Activated naive CD4-positive, alpha-beta T cell treated with anti-CD3 and anti-CD28 coated beads, Interleukin-2, amount 50 U/mL, for 16 hours (primary cell): Measurements from ENCODE around the gene NTRK3.
"Not testable (repeated sequence)": the region's sequence is repeated elsewhere in the genome, so short reads cannot be mapped to it uniquely, and the experiment has no call there.

ENCODE experiments used
- DNase-seq: peaks from one replicate; pipeline ENCODE4 v3.0.0-alpha.2; 2020

The NTRK3 gene

DNA sequence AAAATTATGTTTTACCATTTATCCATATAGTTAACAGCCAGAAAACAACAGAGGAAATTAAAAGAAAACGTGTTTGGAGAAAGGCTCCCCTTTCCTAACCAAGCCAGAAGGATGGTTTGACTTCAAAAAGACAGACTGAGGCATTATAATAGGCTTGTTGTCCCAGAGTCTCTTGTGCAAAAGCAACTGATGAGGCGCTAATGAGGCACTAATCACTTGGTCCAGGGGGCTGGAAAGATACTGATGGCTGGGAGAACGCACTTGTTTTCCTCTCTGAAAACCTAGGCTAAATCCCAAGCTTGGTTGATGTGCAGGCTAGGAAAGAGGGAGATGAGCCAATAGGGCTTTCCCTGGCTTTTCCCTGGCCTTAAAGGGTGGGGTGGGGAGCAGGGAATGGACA lies 389.6 kb downstream of the NTRK3 start:
- DNase-seq: no peak

DNA sequence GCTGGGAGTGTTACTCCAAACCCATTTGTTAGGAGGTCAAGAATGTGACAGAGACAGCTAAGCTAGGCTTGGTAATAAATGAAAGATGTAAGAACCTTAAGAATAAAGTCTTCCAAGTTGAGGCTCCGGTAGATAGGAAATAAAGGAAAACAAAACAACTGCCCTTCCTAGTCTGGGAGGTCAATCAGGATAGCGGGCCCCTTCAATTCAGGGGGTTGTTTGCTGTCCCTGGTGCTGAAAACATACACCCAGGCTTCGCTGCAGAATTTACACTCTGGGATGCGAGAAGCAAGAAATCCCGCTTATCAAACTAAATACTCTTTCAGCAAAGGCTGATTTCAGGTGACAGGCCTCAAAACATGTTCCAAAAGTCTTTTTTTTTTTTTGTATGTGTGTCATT lies 393.4 kb downstream of the NTRK3 start:
- DNase-seq: no peak

DNA sequence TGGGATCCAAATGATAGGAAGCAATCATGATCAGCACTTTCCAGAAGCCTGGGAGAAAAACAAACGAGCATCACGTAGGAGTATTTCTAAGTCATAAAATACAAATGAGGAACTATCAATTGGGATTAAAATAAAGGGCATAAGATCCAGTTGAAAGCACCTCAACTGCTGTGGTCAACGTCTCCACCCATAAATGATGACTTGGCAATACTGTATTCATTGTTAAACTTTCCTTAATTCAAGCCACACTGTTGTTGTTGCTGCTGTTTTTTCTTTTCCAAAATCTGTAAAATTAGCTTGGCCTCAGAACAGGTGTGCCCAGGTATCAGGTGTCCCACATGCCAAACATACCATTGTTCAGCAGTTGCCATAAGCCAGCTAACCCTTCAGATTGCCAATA lies 395.8 kb downstream of the NTRK3 start:
- DNase-seq: no peak

DNA sequence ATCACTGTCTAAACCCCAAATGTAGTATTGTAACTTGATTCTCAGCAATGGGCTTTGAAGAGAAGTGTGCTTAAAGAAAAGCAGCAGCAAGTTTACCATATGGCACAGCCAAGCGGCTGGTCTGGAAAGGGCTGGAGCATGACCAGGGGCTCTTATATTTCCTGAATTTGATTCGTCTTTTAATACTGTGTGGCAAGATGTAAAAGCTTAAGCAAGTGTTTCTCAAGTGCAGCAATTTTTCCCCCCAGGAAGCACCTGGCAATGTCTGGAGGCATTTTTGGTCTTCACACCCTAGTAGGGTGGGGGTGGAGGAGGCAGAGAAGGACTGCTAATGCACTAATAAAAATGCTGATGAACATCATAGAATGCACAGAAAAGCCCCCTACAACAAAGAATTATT lies 397.9 kb downstream of the NTRK3 start:
- DNase-seq: no peak

DNA sequence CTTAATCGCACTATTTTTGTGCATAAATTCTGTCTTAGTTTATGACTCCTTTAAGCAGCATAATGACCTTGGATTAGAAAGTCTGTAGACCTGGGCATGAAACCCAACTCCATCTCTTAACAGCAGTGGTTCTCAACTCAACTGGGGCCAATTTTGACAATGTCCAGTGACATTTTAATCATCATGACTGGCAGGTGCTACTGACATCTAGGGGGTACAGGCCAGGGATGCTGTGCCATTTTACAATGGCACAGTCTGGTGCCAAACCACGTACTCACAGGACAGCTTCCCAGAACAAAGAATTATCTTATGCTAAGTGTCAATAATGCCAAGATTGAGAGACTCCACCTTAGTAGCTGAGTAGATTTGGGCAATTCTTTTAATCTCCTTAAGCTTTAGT lies 405.0 kb downstream of the NTRK3 start:
- no peak for DNase-seq

DNA sequence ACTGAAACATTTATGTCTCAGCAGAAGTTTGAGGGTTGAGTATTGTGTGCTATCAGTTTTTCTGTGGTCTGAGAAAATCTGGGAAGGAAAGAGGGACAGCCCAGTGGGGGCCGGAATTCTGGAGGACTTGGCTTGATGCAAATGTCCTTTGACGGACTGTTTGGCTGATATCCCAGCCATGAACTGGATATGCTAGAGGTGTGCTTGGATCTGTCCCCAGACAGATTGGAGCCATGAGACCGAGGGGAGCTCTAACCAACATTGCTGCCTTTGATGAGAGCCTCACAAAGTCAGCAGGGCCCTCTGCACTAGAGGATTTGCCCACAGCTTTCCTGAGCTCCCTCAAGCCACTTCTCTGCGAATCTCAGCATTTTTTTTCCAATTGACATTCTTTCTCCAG lies 405.6 kb downstream of the NTRK3 start:
- no peak for DNase-seq

DNA sequence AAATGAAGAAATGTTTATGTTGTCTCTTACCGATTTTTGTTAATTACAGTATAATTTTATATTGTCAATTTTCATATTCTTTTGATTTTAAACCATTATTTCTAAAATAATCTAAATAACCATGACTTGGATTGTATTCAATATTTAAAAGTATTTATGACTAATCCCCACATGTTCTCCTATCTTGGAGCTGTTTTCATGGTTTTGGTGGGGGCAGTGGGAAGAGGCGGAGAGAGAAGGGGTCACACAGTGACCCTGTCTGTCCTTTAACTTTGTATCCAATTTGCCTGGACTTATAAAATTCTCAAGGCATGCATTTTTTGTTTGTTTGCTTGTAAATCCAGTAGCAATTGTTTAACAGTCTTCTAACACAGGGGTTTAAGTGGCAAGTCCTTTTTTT lies 407.4 kb downstream of the NTRK3 start:
- no peak for DNase-seq

DNA sequence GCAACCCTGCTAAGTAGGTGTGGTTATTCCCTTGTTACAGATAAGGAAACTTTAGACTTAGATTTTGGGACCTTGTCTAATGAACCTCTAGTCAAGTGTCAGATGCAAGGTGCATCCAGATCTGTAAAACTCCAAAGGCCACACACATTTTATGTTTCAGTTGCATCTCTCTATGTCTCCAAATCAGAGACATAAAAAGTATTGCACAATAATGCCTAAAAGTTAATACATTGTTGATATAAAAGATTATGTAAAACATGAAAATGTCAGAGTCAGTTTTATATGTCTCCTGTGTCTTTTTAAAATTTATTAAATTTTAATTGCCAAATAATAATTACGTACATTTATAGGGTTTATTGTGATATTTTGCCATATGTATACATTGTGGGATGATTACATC lies 408.5 kb downstream of the NTRK3 start:
- DNase-seq: no peak

DNA sequence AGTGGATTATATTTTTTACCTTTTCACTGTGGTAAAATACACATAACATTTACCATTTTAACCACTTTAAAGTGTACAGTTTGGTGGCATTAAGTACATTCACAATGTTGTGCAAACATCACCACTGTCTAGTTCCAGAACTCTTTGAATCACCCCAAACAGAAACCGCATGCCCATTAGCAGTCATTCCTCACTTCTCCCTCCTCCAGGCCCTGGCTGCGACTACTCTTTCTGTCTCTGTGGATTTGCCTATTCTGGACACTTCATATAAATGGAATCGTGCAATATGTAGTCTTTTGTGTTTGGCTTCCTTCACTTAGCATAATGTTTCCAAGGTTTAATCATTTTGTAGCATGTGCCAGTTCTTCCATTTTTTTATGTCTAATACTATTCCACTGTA lies 409.8 kb downstream of the NTRK3 start:
- no peak for DNase-seq

DNA sequence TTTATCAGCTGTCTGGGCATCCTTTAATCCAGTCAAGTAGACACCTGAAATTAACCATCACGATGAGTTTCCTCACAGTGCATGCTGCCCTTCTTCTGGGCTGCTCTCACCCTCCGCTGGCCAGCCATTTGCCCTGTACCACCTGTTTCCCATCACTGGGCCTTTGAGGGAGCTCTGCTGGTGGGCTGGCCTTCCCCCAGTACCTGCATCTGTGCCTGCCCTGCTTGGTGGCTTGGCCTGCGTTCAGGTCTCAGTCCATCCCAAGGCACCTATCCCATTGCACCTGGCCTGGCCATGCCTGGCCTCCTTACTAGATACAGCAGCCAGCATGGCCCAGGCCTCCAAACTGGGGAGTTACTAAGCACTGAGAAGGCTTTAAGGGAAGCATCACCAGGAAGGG lies 413.2 kb downstream of the NTRK3 start:
- no peak for DNase-seq

DNA sequence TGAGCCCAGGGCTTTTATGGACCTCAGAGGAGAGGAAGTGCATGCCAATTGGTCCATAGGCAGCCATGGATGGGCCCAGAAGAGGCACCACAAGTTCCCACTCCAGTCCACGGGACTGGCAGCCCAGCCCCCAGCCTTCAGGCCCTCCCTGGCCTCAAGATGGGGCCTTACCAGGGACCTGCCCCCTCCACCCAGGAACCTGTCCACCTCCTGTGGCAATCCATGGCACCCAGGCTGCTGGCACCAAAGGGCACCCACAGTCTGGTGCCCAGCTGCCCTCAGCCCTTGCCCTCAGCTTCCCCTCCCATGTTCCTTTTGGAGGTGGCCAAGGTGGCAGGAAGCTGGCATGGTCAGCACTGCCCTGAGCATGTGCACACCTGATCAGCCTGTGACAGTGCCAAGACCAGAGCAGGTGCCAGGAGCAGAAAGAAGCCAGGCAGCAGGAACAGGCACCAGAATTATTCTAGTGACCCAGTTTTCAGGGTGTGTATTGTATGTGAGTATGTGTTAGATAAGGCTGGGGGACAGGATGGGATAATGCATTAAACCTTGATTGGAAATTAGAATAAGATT lies 415.0 kb downstream of the NTRK3 start:
- no peak for DNase-seq

DNA sequence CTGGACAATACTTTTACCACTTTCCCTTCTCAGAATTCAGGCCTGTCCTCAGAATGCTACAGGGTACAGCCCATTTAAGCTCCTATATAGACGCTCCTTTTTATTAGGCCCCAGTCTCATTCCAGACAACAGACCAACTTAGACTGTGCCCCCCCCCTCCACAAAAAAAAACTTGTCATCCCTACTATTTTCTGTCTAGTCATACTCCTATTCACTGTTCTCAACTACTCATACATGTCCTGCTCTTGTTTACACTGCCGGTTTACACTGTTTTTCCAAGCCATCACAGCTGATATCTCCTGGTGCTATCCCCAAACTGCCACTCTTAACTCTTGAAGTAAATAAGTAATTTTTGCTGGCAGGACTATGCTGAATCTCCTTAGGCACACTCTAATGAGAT lies 420.7 kb downstream of the NTRK3 start:
- DNase-seq: not testable (repeated sequence)

DNA sequence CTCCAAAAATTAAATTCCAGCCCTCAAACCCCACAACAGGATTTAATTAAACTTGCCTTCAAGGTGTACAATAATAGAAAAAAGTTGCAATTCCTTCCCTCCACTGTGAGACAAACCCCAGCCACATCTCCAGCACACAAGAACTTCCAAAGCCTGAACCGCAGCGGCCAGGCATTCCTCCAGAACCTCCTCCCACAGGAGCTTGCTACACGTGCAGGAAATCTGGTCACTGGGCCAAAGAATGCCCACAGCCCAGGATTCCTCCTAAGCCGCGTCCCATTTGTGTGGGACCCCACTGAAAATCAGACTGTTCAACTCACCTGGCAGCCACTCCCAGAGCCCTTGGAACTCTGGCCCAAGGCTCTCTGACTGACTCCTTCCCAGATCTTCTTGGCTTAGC lies 423.2 kb downstream of the NTRK3 start:
- DNase-seq: not testable (repeated sequence)

DNA sequence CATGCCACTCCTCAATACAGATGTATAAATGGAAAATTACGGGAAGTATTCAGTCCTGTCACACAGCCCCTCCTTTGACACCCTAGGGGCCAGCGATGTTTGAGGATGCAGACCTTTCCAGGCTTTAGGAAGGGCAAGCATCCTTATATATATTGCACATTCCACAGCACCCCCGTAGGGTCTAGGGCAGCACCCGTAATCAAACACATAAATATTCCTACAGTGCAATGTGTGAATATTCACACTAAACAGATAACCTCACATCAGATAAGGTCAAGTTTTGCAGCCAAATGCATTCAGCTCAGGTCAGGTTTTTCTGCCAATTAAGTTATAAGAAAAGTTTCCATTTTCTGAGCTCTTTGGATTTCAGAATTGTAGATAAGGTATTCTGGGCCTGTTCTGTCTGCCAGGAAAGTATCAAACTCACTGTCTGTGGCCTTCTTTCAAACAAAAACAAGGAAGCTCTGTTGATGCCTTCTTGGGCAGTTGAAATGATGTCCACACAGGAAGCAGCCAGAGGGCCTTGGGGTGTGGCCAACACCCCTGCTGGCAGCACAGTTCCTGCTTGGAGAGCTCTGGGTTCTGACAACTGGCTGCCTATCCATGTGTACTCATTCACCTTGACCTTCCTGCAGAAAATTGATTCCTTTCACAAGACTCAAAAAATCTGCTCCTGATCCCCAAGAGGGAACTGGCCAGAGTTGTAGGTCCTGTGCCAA lies 427.0 kb downstream of the NTRK3 start:
- DNase-seq: no peak

DNA sequence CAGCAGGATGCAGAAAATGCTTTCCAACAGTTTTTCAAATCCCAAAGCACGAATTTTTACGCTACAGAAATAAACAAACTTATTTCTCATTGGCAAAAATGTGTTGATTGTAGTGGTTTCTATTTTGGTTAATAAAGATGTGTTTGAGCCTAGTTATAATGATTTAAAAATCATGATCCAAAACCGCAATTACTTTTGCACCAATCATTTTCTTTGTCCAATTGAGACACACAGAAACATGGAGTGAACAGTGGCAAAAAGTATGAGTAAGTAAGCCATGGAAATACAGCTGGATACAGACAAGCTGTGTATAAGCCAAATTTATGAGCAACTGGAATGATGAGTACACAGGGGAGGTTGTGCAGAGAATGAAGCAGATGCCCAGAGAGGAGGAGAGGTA lies 427.9 kb downstream of the NTRK3 start:
- DNase-seq: no peak

DNA sequence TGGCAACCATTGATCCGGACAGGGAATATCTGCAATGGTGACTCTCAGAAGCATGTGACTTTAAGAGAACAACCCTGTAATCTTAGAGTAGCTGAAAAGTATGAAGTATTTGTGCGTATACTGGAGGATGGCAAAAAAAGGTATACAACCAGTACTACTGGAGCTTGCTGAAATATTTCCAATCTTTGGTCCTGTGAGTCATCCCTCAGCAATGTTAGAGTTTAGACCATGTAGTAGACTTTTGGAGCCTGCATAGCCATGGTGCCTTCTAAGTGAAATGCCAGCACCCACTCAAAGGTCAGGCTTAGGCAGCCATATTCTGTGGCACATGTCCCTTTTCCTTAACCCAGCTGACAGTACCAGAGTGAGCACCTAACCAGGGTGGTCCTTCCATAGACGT lies 429.4 kb downstream of the NTRK3 start:
- no peak for DNase-seq

DNA sequence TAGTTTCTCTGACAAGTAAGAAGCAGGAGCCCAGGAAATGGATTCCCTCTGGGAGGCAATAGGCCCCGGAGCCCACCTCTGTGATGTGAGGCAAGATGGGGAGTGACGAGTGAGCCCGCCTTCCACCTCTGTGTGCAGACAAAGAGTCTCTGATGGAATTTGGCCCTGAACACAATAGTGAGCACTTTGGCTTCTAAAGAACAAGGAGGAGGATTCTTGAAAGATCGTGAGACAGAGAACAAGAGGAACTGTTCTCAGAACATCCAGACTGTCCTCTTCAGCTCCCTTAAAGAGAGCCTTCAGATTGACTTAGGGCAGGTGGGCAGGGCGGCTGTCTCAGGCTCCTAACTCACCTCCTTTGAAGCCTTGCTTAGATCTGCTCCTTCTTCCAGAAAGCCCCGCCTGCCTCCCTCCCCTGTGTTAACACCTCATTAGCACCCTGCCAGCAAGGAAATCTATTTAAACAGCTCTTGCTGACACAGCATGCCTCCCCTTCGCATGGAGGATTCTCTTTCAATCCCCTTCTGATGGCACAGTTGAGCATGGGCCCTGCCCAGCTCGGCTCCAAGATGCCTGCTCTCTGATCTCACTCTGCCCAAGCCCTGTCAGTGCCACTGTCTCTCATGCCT lies 430.3 kb downstream of the NTRK3 start:
- no peak for DNase-seq

DNA sequence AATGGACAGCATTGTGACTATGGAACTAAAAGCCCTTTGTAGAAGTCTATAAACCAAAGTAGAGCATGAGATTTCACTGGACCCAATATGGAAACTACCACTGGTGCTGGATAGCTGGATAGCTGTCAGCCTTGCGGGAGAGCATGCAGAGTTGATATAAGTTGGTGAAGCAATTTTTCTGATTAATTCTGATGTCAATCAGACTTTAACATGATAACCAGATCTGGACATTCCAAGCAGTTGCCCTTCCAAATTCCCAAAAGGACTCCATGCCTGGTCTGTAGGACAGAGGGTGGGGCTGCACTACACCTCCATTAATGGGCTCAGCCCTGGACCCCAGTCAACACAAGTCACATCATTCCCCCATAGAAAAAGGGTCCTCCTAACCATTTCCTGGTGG lies 437.8 kb downstream of the NTRK3 start:
- no peak for DNase-seq

DNA sequence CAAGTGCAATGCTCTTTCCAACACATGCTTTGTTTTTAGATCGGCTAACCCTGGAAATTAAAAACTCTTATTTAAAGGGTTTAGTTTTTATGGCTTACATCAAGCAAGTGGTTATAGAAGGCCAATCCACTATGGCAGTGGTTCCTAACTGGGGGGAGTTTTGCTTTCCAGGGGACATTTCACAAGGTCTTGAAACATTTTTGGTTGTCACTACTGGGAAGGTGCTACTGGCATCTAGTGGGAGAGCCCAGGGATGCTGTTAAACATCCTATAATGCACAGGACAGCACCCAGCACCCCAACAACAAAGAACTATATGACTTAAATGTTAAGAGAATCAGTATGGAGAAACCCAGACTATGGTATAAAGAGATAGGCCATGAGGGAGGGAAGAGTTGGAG lies 439.0 kb downstream of the NTRK3 start:
- DNase-seq: no peak

DNA sequence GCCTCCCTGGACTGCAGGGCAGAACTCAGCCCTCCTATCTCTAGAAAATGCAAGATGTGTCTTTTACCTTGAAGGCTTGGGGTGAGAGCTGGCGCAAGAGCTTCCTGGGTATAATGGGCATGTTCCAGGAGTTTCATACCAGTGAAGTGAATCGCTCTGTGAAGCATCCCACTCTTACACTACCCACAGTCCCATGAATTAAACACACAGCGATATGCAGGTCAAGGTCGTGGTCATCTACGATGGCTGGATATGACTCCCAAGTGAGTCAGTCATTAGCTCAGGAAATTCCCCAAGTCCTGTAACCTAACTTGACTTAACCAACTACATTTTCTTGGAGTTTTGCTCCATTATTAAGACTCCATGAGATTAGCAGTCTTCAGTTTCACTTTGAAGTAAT lies 439.7 kb downstream of the NTRK3 start:
- DNase-seq: no peak

DNA sequence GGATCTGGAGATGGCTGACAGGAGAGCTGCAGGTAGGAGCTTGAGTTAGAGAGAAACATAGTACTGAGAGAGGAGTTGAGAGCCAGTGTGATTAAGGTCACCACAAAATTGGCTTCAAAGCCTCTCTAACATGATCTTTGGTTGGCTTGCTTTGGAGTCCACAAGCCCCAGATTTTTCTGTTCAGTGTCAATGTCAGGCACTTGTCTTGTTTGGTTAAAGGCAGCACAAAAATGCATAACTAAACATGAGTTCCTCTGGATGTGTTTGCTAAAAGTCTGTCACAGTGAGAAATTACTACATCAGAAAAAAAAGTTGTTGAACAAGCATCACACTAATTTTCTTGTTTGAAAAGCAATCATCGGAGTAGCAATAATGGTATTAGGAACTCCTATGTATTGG lies 440.5 kb downstream of the NTRK3 start:
- DNase-seq: no peak
